NB4 (cell line): ENCODE data around the gene TCF4.

Experiments
- POLR2A ChIP-seq: IDR thresholded peaks from 2 replicates; pipeline ENCODE4 v1.6.1; 2011; ENCODE audit warnings: mild to moderate bottlenecking; ENCODE audit not compliant: insufficient read length; ENCODE audit errors: extremely low read depth
- TF ChIP-seq, protein P1 (sequence below): IDR thresholded peaks from one replicate; pipeline ENCODE4 v1.5.1; 2012; ENCODE audit warnings: low read depth, low read length

DNA sequence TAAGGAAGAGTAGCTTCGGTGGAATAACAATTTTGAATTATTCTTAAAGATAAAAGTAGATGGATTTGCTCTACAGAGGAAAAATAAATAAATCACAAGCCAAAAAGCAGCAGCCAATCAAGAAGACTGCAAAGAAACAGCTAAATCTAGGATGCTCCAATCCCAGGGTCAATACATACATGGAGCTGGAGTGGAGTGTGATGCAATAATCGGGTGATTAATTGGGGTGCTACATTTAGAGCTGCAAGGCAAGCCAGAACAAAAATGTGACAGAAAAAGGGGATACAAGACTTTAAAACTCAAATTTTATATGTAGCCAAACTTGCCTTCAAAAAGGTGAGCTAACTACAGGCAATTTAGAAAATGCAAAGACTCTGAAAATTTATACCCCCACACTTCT, 215.8 kb downstream of the TCF4 start:
- TF ChIP-seq POLR2A: no peak
- TF ChIP-seq, protein P1, sequence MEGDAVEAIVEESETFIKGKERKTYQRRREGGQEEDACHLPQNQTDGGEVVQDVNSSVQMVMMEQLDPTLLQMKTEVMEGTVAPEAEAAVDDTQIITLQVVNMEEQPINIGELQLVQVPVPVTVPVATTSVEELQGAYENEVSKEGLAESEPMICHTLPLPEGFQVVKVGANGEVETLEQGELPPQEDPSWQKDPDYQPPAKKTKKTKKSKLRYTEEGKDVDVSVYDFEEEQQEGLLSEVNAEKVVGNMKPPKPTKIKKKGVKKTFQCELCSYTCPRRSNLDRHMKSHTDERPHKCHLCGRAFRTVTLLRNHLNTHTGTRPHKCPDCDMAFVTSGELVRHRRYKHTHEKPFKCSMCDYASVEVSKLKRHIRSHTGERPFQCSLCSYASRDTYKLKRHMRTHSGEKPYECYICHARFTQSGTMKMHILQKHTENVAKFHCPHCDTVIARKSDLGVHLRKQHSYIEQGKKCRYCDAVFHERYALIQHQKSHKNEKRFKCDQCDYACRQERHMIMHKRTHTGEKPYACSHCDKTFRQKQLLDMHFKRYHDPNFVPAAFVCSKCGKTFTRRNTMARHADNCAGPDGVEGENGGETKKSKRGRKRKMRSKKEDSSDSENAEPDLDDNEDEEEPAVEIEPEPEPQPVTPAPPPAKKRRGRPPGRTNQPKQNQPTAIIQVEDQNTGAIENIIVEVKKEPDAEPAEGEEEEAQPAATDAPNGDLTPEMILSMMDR: no peak
